ENCODE data around the gene PRSS48. TPM values are rescaled to one million over a fixed set of nuclear protein-coding genes. Genes with fewer than 3 reads are reported as not detected.
A peak's percentile ranks its signal among the peaks of the same experiment; 100 is the strongest.
"Not testable (repeated sequence)": the region's sequence is repeated elsewhere in the genome, so short reads cannot be mapped to it uniquely, and the experiment has no call there.

Gene PRSS48
- total RNA-seq, 1 donor from 2014 or later, result not detected

GRCh38 chr4:151315212-151315886 lies 38.4 kb downstream of the PRSS48 start:
- Mint-ChIP-seq H3K4me3 (no peak overlapping the region), H3K4me1 (no peaks in the 10 kb centered on the region)

GRCh38 chr4:151316645-151317044 lies 39.7 kb downstream of the PRSS48 start:
- Mint-ChIP-seq H3K4me3 (no peak overlapping the region), H3K36me3 (ENCODE audit: low read depth) (no peaks in the 10 kb centered on the region), H3K27ac (no peak overlapping the region), H3K4me1 (no peaks in the 10 kb centered on the region), H3K9me3 (no peaks in the 10 kb centered on the region), H3K27me3 (peaks cover 14% of the 10 kb centered on the region)
- intact Hi-C loops (cut with micrococcal nuclease), result no loop called here
- DNase-seq, result no peak

More at GRCh38 chr4:151315212-151315886, 38.4 kb downstream of the PRSS48 start:
- Mint-ChIP-seq H3K36me3 (ENCODE audit: low read depth) (no peaks in the 10 kb centered on the region), H3K27ac (no peak overlapping the region), H3K9me3 (no peaks in the 10 kb centered on the region), H3K27me3 (peaks cover 9% of the 10 kb centered on the region)
- intact Hi-C loops (cut with micrococcal nuclease), result no loop called here
- no peak for DNase-seq

- intact Hi-C loops (cut with micrococcal nuclease), result no loop called here
- H3K27me3 Mint-ChIP-seq, result peaks cover 27% of the 10 kb centered on the region
Observed at GRCh38 chr4:151318307-151319006, 41.5 kb downstream of the PRSS48 start.

GRCh38 chr4:151319490-151319889 lies 42.5 kb downstream of the PRSS48 start:
- H3K27me3 Mint-ChIP-seq, result peaks cover 37% of the 10 kb centered on the region
- H3K27ac Mint-ChIP-seq, result no peak overlapping the region
- DNase-seq, result no peak
- no peaks in the 10 kb centered on the region for H3K36me3 Mint-ChIP-seq (ENCODE audit: low read depth)
- no peaks in the 10 kb centered on the region for H3K4me1 Mint-ChIP-seq
- intact Hi-C loops (cut with micrococcal nuclease), result no loop called here
- no peak overlapping the region for H3K4me3 Mint-ChIP-seq
- H3K9me3 Mint-ChIP-seq, result no peaks in the 10 kb centered on the region

More at GRCh38 chr4:151318307-151319006, 41.5 kb downstream of the PRSS48 start:
- DNase-seq, result no peak
- Mint-ChIP-seq H3K9me3 (no peaks in the 10 kb centered on the region), H3K36me3 (ENCODE audit: low read depth) (no peaks in the 10 kb centered on the region), H3K4me1 (no peaks in the 10 kb centered on the region), H3K27ac (no peak overlapping the region), H3K4me3 (no peak overlapping the region)

GRCh38 chr4:151321586-151321985 lies 44.6 kb downstream of the PRSS48 start:
- no peak overlapping the region for H3K4me3 Mint-ChIP-seq
- DNase-seq, result no peak
- no peaks in the 10 kb centered on the region for H3K9me3 Mint-ChIP-seq
- H3K27me3 Mint-ChIP-seq, result peaks cover 47% of the 10 kb centered on the region
- intact Hi-C loops (cut with micrococcal nuclease), result no loop called here
- no peak overlapping the region for H3K27ac Mint-ChIP-seq
- H3K36me3 Mint-ChIP-seq (ENCODE audit: low read depth), result peaks cover 1% of the 10 kb centered on the region
- peaks cover 3% of the 10 kb centered on the region for H3K4me1 Mint-ChIP-seq

- DNase-seq; H3K4me3 Mint-ChIP-seq; H3K36me3 Mint-ChIP-seq (ENCODE audit: low read depth); H3K4me1 Mint-ChIP-seq; H3K9me3 Mint-ChIP-seq; H3K27ac Mint-ChIP-seq; intact Hi-C loops (cut with micrococcal nuclease): not testable (repeated sequence)
- H3K27me3 Mint-ChIP-seq, result peaks cover 50% of the 10 kb centered on the region
Observed at GRCh38 chr4:151322161-151322560, 45.2 kb downstream of the PRSS48 start.

GRCh38 chr4:151322570-151322969 lies 45.6 kb downstream of the PRSS48 start:
- Mint-ChIP-seq H3K9me3 (no peaks in the 10 kb centered on the region), H3K27ac (no peak overlapping the region), H3K27me3 (peaks cover 50% of the 10 kb centered on the region), H3K4me3 (no peak overlapping the region), H3K36me3 (ENCODE audit: low read depth) (peaks cover 1% of the 10 kb centered on the region), H3K4me1 (peaks cover 3% of the 10 kb centered on the region)
- DNase-seq, result no peak
- intact Hi-C loops (cut with micrococcal nuclease), result no loop called here

GRCh38 chr4:151323667-151324066 lies 46.7 kb downstream of the PRSS48 start:
- H3K9me3 Mint-ChIP-seq, result no peaks in the 10 kb centered on the region
- H3K4me3 Mint-ChIP-seq, result no peak overlapping the region
- intact Hi-C loops (cut with micrococcal nuclease), result no loop called here
- H3K36me3 Mint-ChIP-seq (ENCODE audit: low read depth), result peaks cover 1% of the 10 kb centered on the region
- H3K27me3 Mint-ChIP-seq, result peaks cover 54% of the 10 kb centered on the region
- H3K4me1 Mint-ChIP-seq, result peaks cover 3% of the 10 kb centered on the region
- H3K27ac Mint-ChIP-seq, result no peak overlapping the region
- no peak for DNase-seq

- no peak overlapping the region for H3K4me3 Mint-ChIP-seq
- DNase-seq, result no peak
- H3K9me3 Mint-ChIP-seq, result no peaks in the 10 kb centered on the region
- H3K27me3 Mint-ChIP-seq, result peaks cover 58% of the 10 kb centered on the region
- intact Hi-C loops (cut with micrococcal nuclease), result no loop called here
- peaks cover 1% of the 10 kb centered on the region for H3K36me3 Mint-ChIP-seq (ENCODE audit: low read depth)
- peaks cover 3% of the 10 kb centered on the region for H3K4me1 Mint-ChIP-seq
- H3K27ac Mint-ChIP-seq, result no peak overlapping the region
Observed at GRCh38 chr4:151324124-151324751, 47.3 kb downstream of the PRSS48 start.

- peaks cover 3% of the 10 kb centered on the region for H3K4me1 Mint-ChIP-seq
- peaks cover 58% of the 10 kb centered on the region for H3K27me3 Mint-ChIP-seq
- no peak overlapping the region for H3K27ac Mint-ChIP-seq
- peaks cover 1% of the 10 kb centered on the region for H3K36me3 Mint-ChIP-seq (ENCODE audit: low read depth)
- DNase-seq, result no peak
- intact Hi-C loops (cut with micrococcal nuclease), result no loop called here
- H3K9me3 Mint-ChIP-seq, result no peaks in the 10 kb centered on the region
- peak overlapping the region; percentile 24 for H3K4me3 Mint-ChIP-seq
Observed at GRCh38 chr4:151324752-151325110, 47.8 kb downstream of the PRSS48 start.

GRCh38 chr4:151325111-151325948 lies 48.4 kb downstream of the PRSS48 start, which contains the start of gene SH3D19:
Gene SH3D19, minus strand, starts transcription at chr4:151325605. Its CDS starts 253 bp downstream, at chr4:151325352.
- Mint-ChIP-seq H3K9me3 (no peaks in the 10 kb centered on the region), H3K4me1 (peaks cover 3% of the 10 kb centered on the region), H3K27me3 (peaks cover 57% of the 10 kb centered on the region), H3K27ac (no peak within 1 kb of the TSS), H3K36me3 (ENCODE audit: low read depth) (peaks cover 1% of the 10 kb centered on the region), H3K4me3 (peak within 1 kb of the TSS; percentile 78)
- intact Hi-C loops (cut with micrococcal nuclease), result no loop called here
- no peak for DNase-seq

GRCh38 chr4:151325949-151326246 lies 48.9 kb downstream of the PRSS48 start:
- intact Hi-C loops (cut with micrococcal nuclease), result no loop called here
- Mint-ChIP-seq H3K4me1 (peaks cover 3% of the 10 kb centered on the region), H3K27ac (no peak overlapping the region), H3K9me3 (no peaks in the 10 kb centered on the region), H3K27me3 (peaks cover 56% of the 10 kb centered on the region), H3K36me3 (ENCODE audit: low read depth) (peaks cover 1% of the 10 kb centered on the region), H3K4me3 (peak overlapping the region; percentile 78)
- DNase-seq, result no peak

- Mint-ChIP-seq H3K27ac (no peak overlapping the region), H3K4me3 (no peak overlapping the region), H3K9me3 (no peaks in the 10 kb centered on the region), H3K36me3 (ENCODE audit: low read depth) (peaks cover 1% of the 10 kb centered on the region), H3K27me3 (peaks cover 29% of the 10 kb centered on the region), H3K4me1 (peaks cover 3% of the 10 kb centered on the region)
- DNase-seq, result no peak
- intact Hi-C loops (cut with micrococcal nuclease), result no loop called here
Observed at GRCh38 chr4:151329217-151330007, 52.5 kb downstream of the PRSS48 start.
